ENCODE measurements around the gene HBP1.

- no peak for TF ChIP-seq CTCF (IDR thresholded peaks at IDR 0.05)
- no peak for TF ChIP-seq POLR2A (IDR thresholded peaks at IDR 0.05)
Observed at GRCh38 chr7:107208563-107208962, 39.8 kb downstream of the HBP1 start.

Data from Peyer's patch (tissue), 4 donors.